ENCODE data around the gene KRT80. TPM values are rescaled to one million over a fixed set of nuclear protein-coding genes. Genes with fewer than 3 reads are reported as not detected.
A peak's percentile ranks its signal among the peaks of the same experiment; 100 is the strongest.

KRT80 gene
- total and polyA plus RNA-seq, 2 experiments from 2014 or later = not detected

DNA sequence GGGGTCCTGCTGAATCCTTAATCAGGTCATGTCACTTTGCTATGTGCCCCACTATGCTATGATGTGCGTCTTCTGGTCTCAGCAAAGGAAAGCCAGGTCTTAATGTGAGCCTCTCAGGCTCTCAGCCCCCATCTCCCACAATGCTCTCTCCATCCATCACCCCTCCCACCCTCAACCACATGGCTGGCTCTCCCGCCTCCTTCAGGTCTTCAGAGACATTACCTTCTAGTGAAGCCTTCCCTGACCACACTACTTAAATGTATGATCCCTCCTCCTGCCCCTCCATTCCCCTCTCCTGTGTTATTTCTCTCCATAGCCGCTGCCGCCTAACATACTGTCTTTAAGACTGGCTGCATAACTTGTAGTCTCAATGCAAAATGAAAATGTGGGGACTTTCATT is 50.5 kb downstream of the KRT80 start:
- Histone ChIP-seq H3K79me2 (replicated peaks; ENCODE audit: insufficient read depth) (no peaks in the 10 kb centered on the region), H3K27me3 (ENCODE audit: insufficient read depth) (no peaks in the 10 kb centered on the region), H3K36me3 (ENCODE audit: insufficient read depth) (no peaks in the 10 kb centered on the region), H2AFZ (0 out of 2 replicates have a peak overlapping the region, but pooled peaks have one; percentile 38), H3K4me1 (ENCODE audit: insufficient read depth) (0 out of 2 replicates have a peak, but pooled peaks cover 4% of the 10 kb centered on the region), H3K9me2 (ENCODE audit: insufficient read depth) (no peaks in the 10 kb centered on the region), H3K4me2 (no peak overlapping the region), H3F3A (replicated peaks; ENCODE audit: low read depth) (no peaks in the 10 kb centered on the region), H4K20me1 (replicated peaks; ENCODE audit: insufficient read depth) (no peaks in the 10 kb centered on the region), H3K4me3 (no peak overlapping the region), H3K27ac (ENCODE audit: low read depth) (no peak overlapping the region)
- Mint-ChIP-seq H3K36me3 (ENCODE audit: low read depth) (no peaks in the 10 kb centered on the region), H3K9me3 (no peaks in the 10 kb centered on the region), H3K27me3 (ENCODE audit: insufficient read depth, low read depth, poor library complexity) (peaks cover 13% of the 10 kb centered on the region), H3K4me1 (peaks cover 37% of the 10 kb centered on the region), H3K27ac (no peak overlapping the region), H3K4me3 (no peak overlapping the region)
- DNase-seq (ENCODE audit: low spot score) = peak; percentile 79
- peak; percentile 32 for ATAC-seq
- TF ChIP-seq ZNF331 (CRISPR knock-in tag; IDR thresholded peaks at IDR 0.05; ENCODE audit: low read depth) = no peak
- TF ChIP-seq, protein P1, sequence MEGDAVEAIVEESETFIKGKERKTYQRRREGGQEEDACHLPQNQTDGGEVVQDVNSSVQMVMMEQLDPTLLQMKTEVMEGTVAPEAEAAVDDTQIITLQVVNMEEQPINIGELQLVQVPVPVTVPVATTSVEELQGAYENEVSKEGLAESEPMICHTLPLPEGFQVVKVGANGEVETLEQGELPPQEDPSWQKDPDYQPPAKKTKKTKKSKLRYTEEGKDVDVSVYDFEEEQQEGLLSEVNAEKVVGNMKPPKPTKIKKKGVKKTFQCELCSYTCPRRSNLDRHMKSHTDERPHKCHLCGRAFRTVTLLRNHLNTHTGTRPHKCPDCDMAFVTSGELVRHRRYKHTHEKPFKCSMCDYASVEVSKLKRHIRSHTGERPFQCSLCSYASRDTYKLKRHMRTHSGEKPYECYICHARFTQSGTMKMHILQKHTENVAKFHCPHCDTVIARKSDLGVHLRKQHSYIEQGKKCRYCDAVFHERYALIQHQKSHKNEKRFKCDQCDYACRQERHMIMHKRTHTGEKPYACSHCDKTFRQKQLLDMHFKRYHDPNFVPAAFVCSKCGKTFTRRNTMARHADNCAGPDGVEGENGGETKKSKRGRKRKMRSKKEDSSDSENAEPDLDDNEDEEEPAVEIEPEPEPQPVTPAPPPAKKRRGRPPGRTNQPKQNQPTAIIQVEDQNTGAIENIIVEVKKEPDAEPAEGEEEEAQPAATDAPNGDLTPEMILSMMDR (conservative IDR thresholded peaks at IDR 0.05; ENCODE audit: low read depth in 2 of 2) = peak; percentile 47 to 52; a peak in 3 of 4 replicates

DNA sequence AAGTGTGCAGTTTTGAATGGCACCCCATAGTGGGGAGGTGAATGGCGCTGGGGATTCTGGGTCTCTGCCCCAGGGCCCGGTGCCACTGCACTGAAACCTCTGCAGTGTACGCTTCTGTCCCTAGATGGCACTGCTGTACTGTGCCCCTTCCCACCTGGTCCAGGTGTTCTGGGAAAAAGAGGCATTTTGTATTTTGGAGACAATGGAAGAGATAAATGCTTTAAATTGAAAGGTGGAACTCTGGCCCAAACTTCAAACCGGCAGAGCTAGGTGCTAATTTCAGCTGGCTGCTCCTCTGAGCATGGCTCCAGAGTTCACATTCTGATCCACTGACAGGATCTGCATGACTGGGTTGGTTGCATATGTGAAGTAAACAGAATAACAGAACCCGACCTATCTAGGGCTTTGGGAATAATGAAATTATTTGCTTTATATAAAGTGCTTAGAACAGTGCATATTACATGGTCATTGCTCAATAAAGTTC is 52.2 kb downstream of the KRT80 start:
- no peaks in the 10 kb centered on the region for H3K9me3 Mint-ChIP-seq
- no peaks in the 10 kb centered on the region for H3K36me3 ChIP-seq (ENCODE audit: insufficient read depth)
- no peak overlapping the region for H3K27ac ChIP-seq (ENCODE audit: low read depth)
- no peaks in the 10 kb centered on the region for H4K20me1 ChIP-seq (replicated peaks; ENCODE audit: insufficient read depth)
- peaks cover 11% of the 10 kb centered on the region for H3K27me3 Mint-ChIP-seq (ENCODE audit: insufficient read depth, low read depth, poor library complexity)
- TF ChIP-seq, protein P1 (conservative IDR thresholded peaks at IDR 0.05; ENCODE audit: low read depth in 2 of 2) = peak; percentile 79 to 94
- TF ChIP-seq, protein P2, sequence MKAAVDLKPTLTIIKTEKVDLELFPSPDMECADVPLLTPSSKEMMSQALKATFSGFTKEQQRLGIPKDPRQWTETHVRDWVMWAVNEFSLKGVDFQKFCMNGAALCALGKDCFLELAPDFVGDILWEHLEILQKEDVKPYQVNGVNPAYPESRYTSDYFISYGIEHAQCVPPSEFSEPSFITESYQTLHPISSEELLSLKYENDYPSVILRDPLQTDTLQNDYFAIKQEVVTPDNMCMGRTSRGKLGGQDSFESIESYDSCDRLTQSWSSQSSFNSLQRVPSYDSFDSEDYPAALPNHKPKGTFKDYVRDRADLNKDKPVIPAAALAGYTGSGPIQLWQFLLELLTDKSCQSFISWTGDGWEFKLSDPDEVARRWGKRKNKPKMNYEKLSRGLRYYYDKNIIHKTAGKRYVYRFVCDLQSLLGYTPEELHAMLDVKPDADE (IDR thresholded peaks at IDR 0.05) = no peak
- no peak for TF ChIP-seq ZNF331 (CRISPR knock-in tag; IDR thresholded peaks at IDR 0.05; ENCODE audit: low read depth)
- TF ChIP-seq JUNB (IDR thresholded peaks at IDR 0.05; ENCODE audit: unreplicated experiment) = no peak
- ATAC-seq (peak; percentile 83), DNase-seq (ENCODE audit: low spot score) (peak; percentile 86)
- no peaks in the 10 kb centered on the region for H3K4me1 ChIP-seq (ENCODE audit: insufficient read depth)
- no peak overlapping the region for H3K4me3 Mint-ChIP-seq
- H3K4me1 Mint-ChIP-seq = peaks cover 29% of the 10 kb centered on the region
- no peaks in the 10 kb centered on the region for H3F3A ChIP-seq (replicated peaks; ENCODE audit: low read depth)
- H3K4me2 ChIP-seq = no peak overlapping the region
- no peaks in the 10 kb centered on the region for H3K9me2 ChIP-seq (ENCODE audit: insufficient read depth)
- no peaks in the 10 kb centered on the region for H3K27me3 ChIP-seq (ENCODE audit: insufficient read depth)
- no peaks in the 10 kb centered on the region for H3K36me3 Mint-ChIP-seq (ENCODE audit: low read depth)
- H2AFZ ChIP-seq = peak overlapping the region; percentile 78; the same call in 1 of the 2 replicates
- no peak overlapping the region for H3K4me3 ChIP-seq
- H3K27ac Mint-ChIP-seq = no peak overlapping the region
- no peaks in the 10 kb centered on the region for H3K79me2 ChIP-seq (replicated peaks; ENCODE audit: insufficient read depth)

All from GM23338 (cell line).